Measurements from ENCODE around the gene MYCBP2. TPM values are rescaled to one million over a fixed set of nuclear protein-coding genes. Genes with fewer than 3 reads are reported as not detected.
"Not testable (repeated sequence)": the region's sequence is repeated elsewhere in the genome, so short reads cannot be mapped to it uniquely, and the experiment has no call there.

The MYCBP2 gene
- polyA plus RNA-seq, 1 of the 3 experiments (the other 2 are of a cell fraction): 18.5 TPM

DNA sequence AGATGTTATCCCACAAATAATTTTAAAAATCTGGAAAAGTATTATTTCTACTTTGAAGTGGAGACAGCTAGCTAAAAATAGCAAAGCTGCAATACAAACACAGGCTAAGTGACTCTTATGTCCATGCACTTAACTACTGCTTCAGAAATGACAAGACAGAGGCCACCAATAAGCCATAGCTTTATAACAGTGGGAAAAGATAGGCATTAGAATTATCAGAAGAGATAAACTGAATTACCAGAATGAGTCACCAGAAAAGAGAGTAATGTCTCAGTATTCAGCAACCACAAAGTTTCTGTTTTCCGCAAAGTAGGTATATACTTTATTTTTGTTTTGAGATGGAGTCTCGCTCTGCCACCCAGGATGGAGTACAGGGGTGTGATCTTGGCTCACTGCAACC lies 317.9 kb downstream of the MYCBP2 start:
- POLR2A ChIA-PET: interaction anchor here (0.7 kb wide), 1 partner anchor 114 kb away, joined by 3 read pairs; no protein-coding TSS in a partner anchor
- no peak overlapping the region for H3K4me3 ChIP-seq (ENCODE audit: low read depth in 2 of 2, low read length in 1 of 2)
- no peaks in the 10 kb centered on the region for H3K9me3 ChIP-seq
- no peak overlapping the region for H3K4me2 ChIP-seq
- no peak overlapping the region for H3K27ac ChIP-seq (ENCODE audit: low read depth in 2 of 2, low read length in 1 of 2)
- CTCF ChIA-PET: no interaction called here
- peaks cover 41% of the 10 kb centered on the region for H4K20me1 ChIP-seq (ENCODE audit: insufficient read depth)
- WGBS (ENCODE audit: low lambda C conversion rate): 97% methylated on average over 2 of the region's 2 CpGs
- peaks cover 4% of the 10 kb centered on the region for H3F3A ChIP-seq (replicated peaks; ENCODE audit: insufficient read depth)
- no peaks in the 10 kb centered on the region for H3K4me1 ChIP-seq (ENCODE audit: control insufficient read depth in 1 of 2, insufficient read depth in 2 of 2, low read depth in 1 of 2, low read length in 1 of 2)
- H3K9me2 ChIP-seq: no peaks in the 10 kb centered on the region
- peaks cover 59 to 65% of the 10 kb centered on the region in 2 experiments for H3K36me3 ChIP-seq (replicated peaks in 1 of 2; ENCODE audit: control insufficient read depth in 1 of 2, insufficient read depth in 2 of 2, low read length in 1 of 2)
- DNase-seq: no peak
- no peak overlapping the region for H2AFZ ChIP-seq (ENCODE audit: low read depth)
- H3K27me3 ChIP-seq (ENCODE audit: insufficient read depth): no peaks in the 10 kb centered on the region
- TF ChIP-seq FOXJ3 (CRISPR knock-in tag; IDR thresholded peaks at IDR 0.05) (no peak), YY1 (IDR thresholded peaks at IDR 0.05; ENCODE audit: low read depth) (no peak), NFIC (IDR thresholded peaks at IDR 0.05; ENCODE audit: borderline replicate concordance) (no peak), EZH2phosphoT487 (IDR thresholded peaks at IDR 0.05; ENCODE audit: borderline replicate concordance, low read depth) (no peak), FOXM1 (IDR thresholded peaks at IDR 0.05; ENCODE audit: low read depth) (no peak), NRF1 (IDR thresholded peaks at IDR 0.05; ENCODE audit: low read depth, low read length) (no peak), RAD21 (IDR thresholded peaks at IDR 0.05; ENCODE audit: low read length) (no peak), MXI1 (IDR thresholded peaks at IDR 0.05; ENCODE audit: low read depth, low read length) (no peak), MEF2A (IDR thresholded peaks at IDR 0.05; ENCODE audit: borderline replicate concordance, low read depth) (no peak), TAF1 (IDR thresholded peaks at IDR 0.05; ENCODE audit: borderline replicate concordance, low read depth, low read length) (no peak)
- TF ChIP-seq, protein P1, sequence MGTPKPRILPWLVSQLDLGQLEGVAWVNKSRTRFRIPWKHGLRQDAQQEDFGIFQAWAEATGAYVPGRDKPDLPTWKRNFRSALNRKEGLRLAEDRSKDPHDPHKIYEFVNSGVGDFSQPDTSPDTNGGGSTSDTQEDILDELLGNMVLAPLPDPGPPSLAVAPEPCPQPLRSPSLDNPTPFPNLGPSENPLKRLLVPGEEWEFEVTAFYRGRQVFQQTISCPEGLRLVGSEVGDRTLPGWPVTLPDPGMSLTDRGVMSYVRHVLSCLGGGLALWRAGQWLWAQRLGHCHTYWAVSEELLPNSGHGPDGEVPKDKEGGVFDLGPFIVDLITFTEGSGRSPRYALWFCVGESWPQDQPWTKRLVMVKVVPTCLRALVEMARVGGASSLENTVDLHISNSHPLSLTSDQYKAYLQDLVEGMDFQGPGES (IDR thresholded peaks at IDR 0.05; ENCODE audit: low read depth, low read length): no peak
- peaks cover 78% of the 10 kb centered on the region for H3K79me2 ChIP-seq (ENCODE audit: insufficient read depth)
- H3K9ac ChIP-seq: no peak overlapping the region

DNA sequence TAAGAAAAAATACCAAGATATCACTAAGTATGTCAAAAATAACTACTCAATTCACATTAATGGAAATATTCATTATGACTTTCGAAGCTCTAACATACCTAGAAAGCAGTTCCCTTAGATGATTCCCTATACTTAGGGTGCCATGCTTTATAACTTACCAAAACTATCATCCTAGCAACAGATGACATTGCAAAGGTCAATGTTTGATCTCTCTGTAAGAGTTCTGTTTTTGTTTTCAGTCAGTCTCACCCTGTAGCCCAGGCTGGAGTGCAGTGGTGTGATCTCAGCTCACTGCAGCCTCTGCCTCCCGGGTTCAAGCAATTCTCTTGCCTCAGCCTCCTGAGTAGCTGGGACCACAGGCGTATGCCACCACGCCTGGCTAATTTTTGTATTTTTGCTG lies 318.6 kb downstream of the MYCBP2 start:
- H3K27me3 ChIP-seq (ENCODE audit: insufficient read depth); H3K9me3 ChIP-seq; H3K27ac ChIP-seq (ENCODE audit: low read depth in 2 of 2, low read length in 1 of 2); H3K9me2 ChIP-seq; H2AFZ ChIP-seq (ENCODE audit: low read depth); H3F3A ChIP-seq (replicated peaks; ENCODE audit: insufficient read depth); H3K4me2 ChIP-seq; H3K9ac ChIP-seq; H3K4me1 ChIP-seq (ENCODE audit: control insufficient read depth in 1 of 2, insufficient read depth in 2 of 2, low read depth in 1 of 2, low read length in 1 of 2); CTCF ChIA-PET; POLR2A ChIA-PET; DNase-seq; H3K4me3 ChIP-seq (ENCODE audit: low read depth in 2 of 2, low read length in 1 of 2): not testable (repeated sequence)
- peak; percentile 58; the same call in 1 of the 2 replicates for TF ChIP-seq RFX5 (IDR thresholded peaks at IDR 0.05; ENCODE audit: low read length)
- WGBS (ENCODE audit: low lambda C conversion rate): 96% methylated on average over 4 of the region's 4 CpGs
- peaks cover 54 to 61% of the 10 kb centered on the region in 2 experiments for H3K36me3 ChIP-seq (replicated peaks in 1 of 2; ENCODE audit: control insufficient read depth in 1 of 2, insufficient read depth in 2 of 2, low read length in 1 of 2)
- peaks cover 38% of the 10 kb centered on the region for H4K20me1 ChIP-seq (ENCODE audit: insufficient read depth)
- H3K79me2 ChIP-seq (ENCODE audit: insufficient read depth): peaks cover 73% of the 10 kb centered on the region
